Endothelial cell (in vitro differentiated cells): ENCODE data around the gene ACAA1. TPM values are rescaled to one million over a fixed set of nuclear protein-coding genes. Genes with fewer than 3 reads are reported as not detected.

Experiments
- DNase-seq: peaks from one replicate; pipeline ENCODE4 v3.0.0; 2021; ENCODE audit warnings: low spot score
- H3K27ac Mint-ChIP-seq: one replicate; pipeline ENCODE4 v1.8.0; 2021; ENCODE audit warnings: mixed read lengths, inconsistent platforms; ENCODE audit not compliant: unreplicated experiment
- H3K27me3 Mint-ChIP-seq: one replicate; pipeline ENCODE4 v1.8.0; 2021; ENCODE audit warnings: mild to moderate bottlenecking, moderate library complexity, mixed read lengths, inconsistent platforms; ENCODE audit not compliant: unreplicated experiment
- H3K36me3 Mint-ChIP-seq: one replicate; pipeline ENCODE4 v1.8.0; 2021; ENCODE audit warnings: mild to moderate bottlenecking, low read depth, mixed read lengths, inconsistent platforms; ENCODE audit not compliant: unreplicated experiment
- H3K4me1 Mint-ChIP-seq: one replicate; pipeline ENCODE4 v1.8.0; 2021; ENCODE audit warnings: mild to moderate bottlenecking, mixed read lengths, inconsistent platforms; ENCODE audit not compliant: unreplicated experiment
- H3K4me3 Mint-ChIP-seq: one replicate; pipeline ENCODE4 v1.8.0; 2021; ENCODE audit warnings: mild to moderate bottlenecking, mixed read lengths, inconsistent platforms; ENCODE audit not compliant: unreplicated experiment
- H3K9me3 Mint-ChIP-seq: one replicate; pipeline ENCODE4 v1.8.0; 2021; ENCODE audit warnings: mixed read lengths, inconsistent platforms; ENCODE audit not compliant: unreplicated experiment
- total RNA-seq: library from RNA; stranded (reverse); fragmentation: NEBNext Ultra II Directional; extraction: Animal tissue kit (Norgen Biotek cat#: 25700); gene quantifications from one replicate; pipeline ENCODE4 v1.2.1, GENCODE V29; 2021; ENCODE audit not compliant: unreplicated experiment
- TF ChIP-seq, protein P1 (sequence below): fragments of 200-600 bp; sonication (generic); IDR thresholded peaks from one replicate; pipeline ENCODE4 v1.5.0; 2021; ENCODE audit warnings: antibody characterized with exemption; ENCODE audit not compliant: unreplicated experiment

The ACAA1 gene
- total RNA-seq, 1 donor from 2014 or later: 71.9 TPM

GRCh38 chr3:38107911-38108648 lies 28.8 kb downstream of the ACAA1 start:
- H3K4me1 Mint-ChIP-seq: no peaks in the 10 kb centered on the region
- H3K27me3 Mint-ChIP-seq: peaks cover 2% of the 10 kb centered on the region
- peaks cover 6% of the 10 kb centered on the region for H3K9me3 Mint-ChIP-seq
- TF ChIP-seq, protein P1, sequence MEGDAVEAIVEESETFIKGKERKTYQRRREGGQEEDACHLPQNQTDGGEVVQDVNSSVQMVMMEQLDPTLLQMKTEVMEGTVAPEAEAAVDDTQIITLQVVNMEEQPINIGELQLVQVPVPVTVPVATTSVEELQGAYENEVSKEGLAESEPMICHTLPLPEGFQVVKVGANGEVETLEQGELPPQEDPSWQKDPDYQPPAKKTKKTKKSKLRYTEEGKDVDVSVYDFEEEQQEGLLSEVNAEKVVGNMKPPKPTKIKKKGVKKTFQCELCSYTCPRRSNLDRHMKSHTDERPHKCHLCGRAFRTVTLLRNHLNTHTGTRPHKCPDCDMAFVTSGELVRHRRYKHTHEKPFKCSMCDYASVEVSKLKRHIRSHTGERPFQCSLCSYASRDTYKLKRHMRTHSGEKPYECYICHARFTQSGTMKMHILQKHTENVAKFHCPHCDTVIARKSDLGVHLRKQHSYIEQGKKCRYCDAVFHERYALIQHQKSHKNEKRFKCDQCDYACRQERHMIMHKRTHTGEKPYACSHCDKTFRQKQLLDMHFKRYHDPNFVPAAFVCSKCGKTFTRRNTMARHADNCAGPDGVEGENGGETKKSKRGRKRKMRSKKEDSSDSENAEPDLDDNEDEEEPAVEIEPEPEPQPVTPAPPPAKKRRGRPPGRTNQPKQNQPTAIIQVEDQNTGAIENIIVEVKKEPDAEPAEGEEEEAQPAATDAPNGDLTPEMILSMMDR: no peak
- no peak overlapping the region for H3K27ac Mint-ChIP-seq
- DNase-seq: no peak
- H3K36me3 Mint-ChIP-seq: no peaks in the 10 kb centered on the region
- no peak overlapping the region for H3K4me3 Mint-ChIP-seq

DNA sequence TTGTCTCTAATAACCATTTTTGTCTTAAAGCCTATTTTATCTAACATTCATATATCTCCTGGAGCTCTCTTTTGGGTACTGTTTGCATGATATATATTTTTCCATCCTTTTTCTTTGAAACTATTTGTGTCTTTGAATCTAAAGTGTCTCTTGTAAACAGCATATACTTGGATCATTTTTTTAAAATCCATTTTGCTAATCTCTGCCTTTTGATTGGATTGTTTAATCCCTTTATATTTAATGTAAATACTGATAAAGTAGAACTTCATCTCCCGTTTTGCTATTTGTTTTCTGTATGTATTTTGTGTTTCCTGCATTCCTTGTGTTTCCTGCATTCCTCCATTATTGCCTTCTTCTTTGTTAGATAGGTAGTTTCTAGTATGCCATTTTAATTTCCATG lies 31.4 kb downstream of the ACAA1 start:
- no peak for DNase-seq
- Mint-ChIP-seq H3K9me3 (peaks cover 6% of the 10 kb centered on the region), H3K36me3 (no peaks in the 10 kb centered on the region), H3K27me3 (peaks cover 2% of the 10 kb centered on the region), H3K4me3 (no peak overlapping the region), H3K27ac (no peak overlapping the region), H3K4me1 (peaks cover 7% of the 10 kb centered on the region)
- TF ChIP-seq, protein P1: no peak

- H3K27me3 Mint-ChIP-seq: peaks cover 2% of the 10 kb centered on the region
- H3K36me3 Mint-ChIP-seq: no peaks in the 10 kb centered on the region
- H3K27ac Mint-ChIP-seq: no peak overlapping the region
- H3K4me1 Mint-ChIP-seq: peaks cover 28% of the 10 kb centered on the region
- no peak for DNase-seq
- peaks cover 6% of the 10 kb centered on the region for H3K9me3 Mint-ChIP-seq
- H3K4me3 Mint-ChIP-seq: no peak overlapping the region
- TF ChIP-seq, protein P1: no peak
Observed at GRCh38 chr3:38102444-38102814, 34.5 kb downstream of the ACAA1 start.

- H3K4me1 Mint-ChIP-seq: peaks cover 28% of the 10 kb centered on the region
- H3K36me3 Mint-ChIP-seq: no peaks in the 10 kb centered on the region
- H3K27ac Mint-ChIP-seq: no peak overlapping the region
- no peak overlapping the region for H3K4me3 Mint-ChIP-seq
- TF ChIP-seq, protein P1: no peak
- H3K27me3 Mint-ChIP-seq: peaks cover 2% of the 10 kb centered on the region
- no peak for DNase-seq
- H3K9me3 Mint-ChIP-seq: peaks cover 6% of the 10 kb centered on the region
Observed at GRCh38 chr3:38101811-38102443, 35.0 kb downstream of the ACAA1 start.

DNA sequence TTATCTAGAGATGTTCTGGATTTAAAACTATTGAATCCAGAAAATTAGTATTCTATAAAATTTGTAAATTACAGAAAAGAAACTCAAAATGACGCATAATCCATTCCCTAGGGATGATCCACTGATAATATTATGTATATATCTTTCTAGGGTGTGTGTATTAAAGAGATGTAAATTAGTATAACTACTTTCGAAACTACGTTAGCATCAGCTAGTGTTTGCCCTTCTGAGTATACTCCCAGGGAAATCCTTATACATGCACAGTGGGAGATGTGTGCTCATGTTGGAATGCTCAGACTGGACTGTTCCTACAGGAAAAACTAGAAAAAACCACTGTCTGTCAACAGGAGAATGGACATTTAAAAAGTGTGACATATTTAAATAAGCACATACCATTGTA lies 36.4 kb downstream of the ACAA1 start:
- H3K9me3 Mint-ChIP-seq: peaks cover 3% of the 10 kb centered on the region

More for the DNA sequence above, 36.4 kb downstream of the ACAA1 start:
- no peak for DNase-seq
- peaks cover 2% of the 10 kb centered on the region for H3K27me3 Mint-ChIP-seq
- peaks cover 28% of the 10 kb centered on the region for H3K4me1 Mint-ChIP-seq
- TF ChIP-seq, protein P1: no peak
- H3K36me3 Mint-ChIP-seq: no peaks in the 10 kb centered on the region
- no peak overlapping the region for H3K4me3 Mint-ChIP-seq
- no peak overlapping the region for H3K27ac Mint-ChIP-seq
